GM18858 (cell line): ENCODE data around the gene CATSPERE.
A peak's percentile ranks its signal among the peaks of the same experiment; 100 is the strongest.
"Not testable (repeated sequence)": the region's sequence is repeated elsewhere in the genome, so short reads cannot be mapped to it uniquely, and the experiment has no call there.

Experiments used
- ATAC-seq: cut with Tn5 transposase; IDR thresholded peaks from one replicate; pipeline ENCODE4 v1.9.1; 2021; ENCODE audit not compliant: unreplicated experiment

CATSPERE gene

DNA sequence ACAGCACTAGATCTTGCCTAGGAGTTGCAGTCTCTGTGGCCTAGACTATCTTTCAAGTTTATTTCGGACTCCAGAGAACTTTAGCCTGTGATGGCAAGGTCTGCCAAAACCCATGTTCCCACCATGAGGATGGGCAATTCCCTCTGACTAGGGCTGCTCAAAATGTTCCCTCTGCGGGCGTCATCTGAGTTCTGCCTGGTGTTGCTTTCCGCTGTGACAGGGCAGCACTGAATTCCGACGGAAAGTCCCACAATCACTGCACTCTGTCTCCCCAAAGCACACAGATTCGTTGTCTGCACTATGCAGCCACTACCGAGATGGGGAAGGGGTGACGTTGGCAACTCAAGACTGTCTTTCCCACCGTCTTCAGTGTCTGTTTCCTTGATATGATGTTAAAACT is 75.2 kb downstream of the CATSPERE start:
- no peak for ATAC-seq

DNA sequence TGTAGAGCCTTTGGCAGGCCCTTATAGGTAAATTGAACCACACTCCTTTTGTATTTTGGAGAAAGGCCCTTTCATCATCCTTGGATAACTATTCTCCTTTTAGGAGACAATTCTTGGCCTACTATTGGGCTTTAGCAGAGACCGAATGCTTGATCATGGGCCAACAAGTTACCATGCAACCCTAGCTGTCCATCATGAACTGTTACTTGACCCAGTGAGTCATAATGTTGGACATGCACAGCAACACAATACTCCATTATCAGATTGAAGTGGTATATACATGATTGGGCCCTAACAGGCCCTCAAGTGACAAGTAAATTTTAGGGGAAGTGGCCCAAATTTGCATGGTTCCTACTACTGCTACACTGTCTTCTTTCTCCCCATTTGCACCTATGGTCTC is 84.4 kb downstream of the CATSPERE start:
- no peak for ATAC-seq

DNA sequence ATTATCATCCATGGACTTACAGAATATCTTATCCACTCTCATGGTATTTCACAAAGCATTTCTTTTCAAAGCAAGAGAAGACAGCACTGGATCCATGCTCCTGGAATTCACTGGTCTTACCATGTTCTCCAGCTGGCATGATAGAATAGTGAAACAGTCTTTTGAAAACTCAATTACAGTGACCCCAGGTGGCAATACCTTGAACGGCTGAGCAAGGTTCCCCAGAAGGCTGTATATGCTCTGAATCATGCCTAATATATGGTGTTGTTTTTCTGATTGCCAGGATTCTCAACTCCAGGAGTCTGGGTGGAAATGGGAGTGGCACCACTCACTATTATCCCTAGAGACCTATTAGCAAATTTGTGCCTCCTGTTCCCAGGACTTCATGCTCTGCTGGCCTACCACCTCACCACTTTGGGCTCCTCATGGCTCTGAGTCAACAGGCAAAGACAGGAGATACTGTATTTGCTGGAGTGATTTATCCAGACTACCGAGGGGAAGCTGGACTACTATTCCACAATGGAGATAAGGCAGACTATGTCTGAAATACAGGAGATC is 87.6 kb downstream of the CATSPERE start:
- ATAC-seq: no peak

DNA sequence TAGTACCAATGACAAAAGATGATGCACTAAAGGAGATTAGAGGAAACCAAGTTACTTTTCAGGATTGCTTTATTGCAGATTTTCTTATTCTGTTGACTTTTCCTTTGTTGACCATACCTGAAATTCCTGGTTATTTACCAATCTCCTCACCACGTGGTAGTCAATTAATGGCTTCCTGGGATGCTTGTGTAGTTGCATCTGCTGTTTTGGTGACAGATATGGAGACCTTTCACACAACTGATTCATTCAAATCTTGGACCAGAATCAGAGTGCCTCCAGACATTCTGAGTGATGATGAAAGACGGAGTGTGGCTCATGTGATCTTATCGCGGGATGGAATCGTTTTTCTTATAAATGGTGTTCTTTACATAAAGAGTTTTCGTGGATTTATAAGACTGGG is 91.3 kb downstream of the CATSPERE start:
- no peak for ATAC-seq

DNA sequence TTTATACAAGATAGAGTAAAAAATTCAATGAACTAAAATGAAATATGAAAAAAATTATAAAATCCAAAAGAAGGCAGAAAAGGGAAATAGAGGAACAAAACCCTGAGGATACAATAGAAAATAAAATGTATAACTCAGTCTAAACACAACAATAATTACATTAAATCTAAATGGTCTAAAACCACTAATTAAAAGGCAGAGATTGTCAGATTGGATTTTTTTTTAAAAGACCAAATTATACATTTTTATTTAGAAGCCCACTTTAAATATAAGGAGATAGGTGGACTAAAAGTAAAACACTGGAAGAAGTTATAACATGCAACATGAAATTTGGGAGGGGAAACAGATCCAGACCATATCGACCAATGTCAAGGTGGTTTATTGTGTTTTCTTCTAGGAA is 95.2 kb downstream of the CATSPERE start:
- no peak for ATAC-seq

DNA sequence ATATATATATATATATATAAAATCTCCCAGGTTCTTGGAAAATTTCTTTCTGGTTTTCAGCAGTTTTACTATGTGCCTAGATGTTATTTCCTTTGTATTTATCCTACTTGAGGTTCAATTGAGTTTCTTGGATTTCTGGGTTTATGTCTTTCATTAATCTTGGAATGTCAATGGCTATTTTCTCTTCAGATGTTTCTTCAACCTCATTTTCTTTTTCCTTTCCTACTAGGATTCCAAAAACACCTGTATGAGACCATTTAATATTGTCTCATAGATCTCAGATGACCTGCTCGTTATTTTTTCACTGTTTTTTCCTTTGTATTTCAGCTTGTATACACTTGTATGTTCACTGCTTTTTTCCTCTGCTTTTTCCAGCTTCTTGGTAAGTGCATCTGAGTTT is 96.5 kb downstream of the CATSPERE start:
- no peak for ATAC-seq

DNA sequence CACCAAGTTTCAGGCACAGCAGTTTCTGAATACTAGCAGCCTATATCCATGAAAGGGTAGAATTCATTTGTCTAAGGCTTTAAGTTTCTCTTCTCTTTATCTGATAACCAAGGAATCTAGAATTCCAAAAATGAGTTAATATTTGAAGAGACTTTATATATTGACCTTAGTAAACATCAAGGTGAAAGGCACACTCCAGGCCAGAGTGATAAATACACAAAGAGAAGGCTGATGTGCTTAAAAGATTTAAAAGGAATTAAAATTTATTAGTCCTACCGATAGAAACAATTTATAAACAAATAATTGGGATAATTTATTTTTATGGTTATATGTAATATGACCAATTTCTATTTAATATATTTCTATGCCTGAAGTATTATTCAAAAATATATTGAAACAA is 98.5 kb downstream of the CATSPERE start:
- ATAC-seq: no peak

DNA sequence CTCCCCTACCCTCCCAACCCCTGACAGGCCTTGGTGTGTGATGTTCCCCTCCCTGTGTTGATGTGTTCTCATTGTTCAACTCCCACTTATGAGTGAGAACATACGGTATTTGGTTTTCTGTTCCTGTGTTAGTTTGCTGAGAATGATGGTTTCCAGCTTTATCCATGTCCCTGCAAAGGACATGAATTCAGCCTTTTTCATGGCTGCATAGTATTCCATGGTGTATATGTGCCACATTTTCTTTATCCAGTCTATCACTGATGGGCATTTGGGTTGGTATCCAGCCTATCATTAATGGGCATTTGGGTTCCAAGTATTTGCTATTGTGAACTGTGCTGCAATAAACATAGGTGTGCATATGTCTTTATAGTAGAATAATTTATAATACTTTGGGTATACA is 101.8 kb downstream of the CATSPERE start:
- ATAC-seq: not testable (repeated sequence)

DNA sequence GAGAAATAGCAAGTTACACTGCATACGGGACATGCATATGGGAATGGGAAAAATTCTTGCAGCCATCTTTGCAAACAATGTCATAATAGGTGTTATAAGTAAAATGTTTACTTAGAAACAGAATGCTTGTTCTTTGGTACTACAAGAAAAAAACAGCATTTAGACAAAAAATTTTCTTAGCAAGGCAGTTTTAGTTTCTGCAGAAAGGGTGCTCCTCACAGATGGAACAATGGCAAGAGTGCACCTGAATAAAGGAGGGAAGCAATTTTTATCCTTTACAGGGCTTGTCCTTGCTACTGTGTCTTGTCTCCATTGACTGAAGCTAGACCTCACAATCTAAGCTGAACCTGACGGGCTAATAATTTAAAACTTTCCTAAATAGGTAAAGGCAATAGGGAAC is 112.7 kb downstream of the CATSPERE start:
- no peak for ATAC-seq

DNA sequence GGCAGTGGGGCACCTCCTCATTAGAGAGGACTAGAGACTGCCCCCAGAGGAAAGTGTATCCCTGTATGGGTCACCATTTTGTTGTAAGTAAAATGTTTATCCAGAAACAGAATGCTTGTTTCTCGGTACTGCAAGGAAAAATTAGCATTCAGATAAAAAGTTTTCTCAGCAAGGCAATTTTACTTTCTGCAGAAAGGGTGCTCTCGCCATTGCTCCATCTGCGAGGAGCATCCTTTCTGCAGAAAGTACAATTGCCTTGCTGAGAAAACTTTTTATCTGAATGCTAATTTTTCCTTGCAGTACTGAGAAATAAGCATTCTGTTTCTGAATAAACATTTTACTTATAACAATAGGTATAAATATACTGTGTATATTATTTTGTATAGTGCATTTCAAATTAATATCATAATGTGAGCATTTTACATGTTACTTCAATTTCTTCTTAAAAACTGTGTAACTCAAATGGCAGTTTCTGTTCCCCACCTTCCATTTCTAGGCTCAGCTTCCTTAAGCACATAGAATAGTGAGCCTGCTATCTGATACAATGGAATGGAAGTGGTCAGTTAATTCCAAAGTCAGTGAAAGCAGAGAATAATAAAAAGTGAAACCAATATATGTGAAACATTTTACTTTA is 115.3 kb downstream of the CATSPERE start:
- ATAC-seq: no peak

DNA sequence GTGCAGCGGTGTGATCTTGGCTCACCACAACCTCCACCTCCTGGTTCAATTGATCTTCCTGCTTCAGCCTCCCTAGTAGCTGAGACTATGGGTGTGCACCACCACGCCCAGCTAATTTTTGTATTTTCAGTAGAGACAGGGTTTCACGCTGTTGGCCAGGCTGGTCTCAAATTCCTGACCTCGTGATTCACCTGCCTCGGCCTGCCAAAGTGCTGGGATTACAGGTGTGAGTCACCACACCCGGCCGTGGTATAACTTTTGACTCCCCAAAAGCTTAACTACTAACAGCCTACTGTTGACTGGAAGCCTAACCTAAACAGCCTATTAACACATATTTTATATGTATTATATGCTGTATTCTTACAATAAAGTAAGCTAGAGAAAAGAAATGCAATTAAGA is 117.1 kb downstream of the CATSPERE start:
- not testable (repeated sequence) for ATAC-seq

DNA sequence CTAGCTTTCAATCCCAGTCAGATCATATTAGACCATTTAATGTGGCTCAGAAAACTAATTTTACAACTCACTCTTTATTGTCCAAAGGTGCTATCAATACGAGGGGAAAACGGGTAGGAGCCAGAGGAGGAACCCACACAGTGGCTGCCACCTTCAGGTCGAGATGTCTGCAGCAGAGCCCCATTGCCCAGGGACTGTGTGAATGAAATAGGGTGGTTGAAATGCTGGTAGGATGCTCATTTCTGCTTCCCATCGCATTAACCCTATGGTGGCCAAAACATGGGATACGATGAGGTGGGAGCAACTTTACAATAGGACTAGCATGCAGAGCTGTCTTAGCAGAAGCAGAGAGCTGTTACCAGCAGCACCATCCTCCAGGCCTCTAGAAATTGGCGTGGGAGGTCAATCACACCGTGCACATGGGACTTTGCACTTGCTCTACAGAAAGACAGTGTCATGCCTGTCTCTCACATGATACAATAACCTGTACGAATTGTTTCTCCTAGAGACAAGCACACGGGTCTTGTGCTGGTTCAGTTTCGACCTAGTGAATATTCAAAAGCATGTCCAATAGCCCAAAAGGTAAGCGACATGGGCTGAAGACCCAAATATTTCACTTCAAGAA is 122.4 kb downstream of the CATSPERE start:
- no peak for ATAC-seq

DNA sequence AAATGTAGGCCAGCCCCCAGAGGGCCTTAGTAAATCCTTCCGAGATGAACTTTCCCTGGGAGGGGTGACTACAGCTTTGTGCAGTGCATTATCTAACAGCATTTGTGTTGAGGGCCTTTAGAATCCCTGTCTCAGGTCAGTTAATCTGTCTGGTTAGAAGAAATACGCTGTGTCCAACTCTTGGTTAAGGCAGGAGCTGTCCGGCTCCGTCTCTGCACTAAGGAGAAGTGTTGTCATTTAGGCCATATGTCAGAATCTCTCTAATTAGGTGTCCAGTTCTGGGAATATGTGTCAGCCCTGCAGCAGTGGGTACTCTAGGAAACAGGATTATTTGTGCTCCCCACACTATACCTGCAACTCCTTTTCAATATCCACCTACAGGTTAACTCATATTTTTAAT is 124.8 kb downstream of the CATSPERE start:
- ATAC-seq: no peak

DNA sequence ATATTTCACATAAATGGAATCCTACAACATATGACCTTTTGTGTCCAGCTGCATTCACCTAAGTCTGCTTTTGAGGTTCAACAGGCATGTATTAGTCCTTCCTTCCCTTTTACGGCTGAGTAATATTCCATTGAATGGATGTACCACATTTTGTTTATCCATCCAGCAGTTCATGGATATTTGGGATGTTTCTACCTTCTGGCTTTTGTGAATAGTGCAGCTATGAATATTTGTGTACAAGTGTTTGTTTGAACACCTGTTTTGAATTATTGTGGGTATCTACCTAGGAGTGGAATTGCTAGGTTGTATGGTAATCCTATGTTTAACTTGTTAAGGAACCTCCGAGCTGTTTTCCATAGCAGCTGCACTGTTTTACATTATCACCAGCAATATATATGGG is 129.6 kb downstream of the CATSPERE start:
- no peak for ATAC-seq

DNA sequence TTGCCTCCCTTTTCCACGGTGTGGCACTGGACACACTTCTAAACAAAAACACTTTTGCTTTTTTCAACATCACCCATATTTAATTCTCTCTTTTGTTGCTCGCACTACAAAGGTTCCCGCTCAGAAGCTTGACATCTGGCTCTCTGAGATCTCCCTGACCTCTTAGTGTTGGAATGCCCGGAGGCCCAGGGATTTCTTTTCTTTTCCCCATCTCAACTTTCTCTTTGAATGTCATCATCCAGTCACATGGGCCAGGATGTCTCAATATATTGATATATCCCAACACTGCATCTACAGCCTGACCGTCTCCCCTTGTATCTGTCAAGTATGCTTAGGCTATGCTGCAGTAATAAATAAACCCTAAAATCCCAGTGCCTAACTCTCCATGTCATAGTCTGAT is 137.5 kb downstream of the CATSPERE start:
- ATAC-seq: no peak

DNA sequence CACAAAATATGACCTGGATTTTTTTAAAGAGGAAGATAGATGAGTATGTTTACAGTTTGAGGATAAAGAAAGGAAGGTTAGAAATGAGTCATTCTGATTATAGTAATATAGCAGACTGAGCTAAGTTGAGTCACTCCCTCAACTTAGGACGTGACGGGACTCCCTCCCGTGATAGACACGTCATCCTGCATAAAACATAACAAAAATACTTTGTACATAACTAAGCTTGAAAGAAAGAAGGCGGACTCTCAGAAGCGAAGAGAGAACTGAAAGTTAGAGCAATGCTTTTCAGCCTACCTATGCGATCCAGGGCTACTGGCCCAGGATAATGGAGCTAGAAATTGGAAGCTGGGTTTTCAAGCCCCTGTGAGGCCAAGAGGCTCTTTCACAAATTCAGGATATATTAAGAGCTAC is 138.9 kb downstream of the CATSPERE start:
- peak; percentile 91 for ATAC-seq

DNA sequence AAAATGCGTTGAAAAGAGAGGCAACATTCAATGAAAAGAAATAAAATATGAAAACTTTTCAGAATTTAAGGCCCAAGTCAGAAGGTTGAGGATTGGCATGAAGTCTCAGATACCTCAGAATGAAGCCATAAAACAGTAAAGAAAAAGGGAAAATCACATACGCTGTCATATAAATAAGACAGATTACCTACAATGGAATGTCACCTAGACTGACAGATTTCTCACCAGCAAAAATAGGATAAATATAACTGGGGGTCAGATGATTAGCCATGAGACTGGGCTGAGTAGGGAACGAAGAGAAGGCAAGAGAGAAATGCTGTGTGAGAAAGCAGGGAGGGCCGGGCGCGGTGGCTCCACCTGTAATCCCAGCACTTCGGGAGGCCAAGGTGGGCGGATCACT is 140.3 kb downstream of the CATSPERE start:
- ATAC-seq: no peak

DNA sequence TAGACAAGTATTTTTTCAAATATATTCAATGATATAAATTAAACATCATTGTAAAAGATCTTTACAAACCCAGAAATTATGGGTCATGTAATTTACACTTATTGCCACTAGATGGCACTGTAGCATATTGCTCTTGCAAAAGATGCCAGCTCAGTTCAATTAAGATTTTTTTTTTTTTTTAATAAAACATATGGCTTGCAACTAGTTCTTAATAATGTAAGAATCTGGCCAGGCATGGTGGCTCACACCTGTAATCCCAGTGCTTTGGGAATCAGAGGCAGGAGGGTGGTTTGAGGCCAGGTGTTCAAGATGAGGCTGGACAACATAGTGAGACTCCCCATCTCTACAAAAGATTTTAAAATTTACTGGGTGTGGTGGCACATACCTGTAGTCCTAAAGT is 142.4 kb downstream of the CATSPERE start:
- ATAC-seq: no peak

DNA sequence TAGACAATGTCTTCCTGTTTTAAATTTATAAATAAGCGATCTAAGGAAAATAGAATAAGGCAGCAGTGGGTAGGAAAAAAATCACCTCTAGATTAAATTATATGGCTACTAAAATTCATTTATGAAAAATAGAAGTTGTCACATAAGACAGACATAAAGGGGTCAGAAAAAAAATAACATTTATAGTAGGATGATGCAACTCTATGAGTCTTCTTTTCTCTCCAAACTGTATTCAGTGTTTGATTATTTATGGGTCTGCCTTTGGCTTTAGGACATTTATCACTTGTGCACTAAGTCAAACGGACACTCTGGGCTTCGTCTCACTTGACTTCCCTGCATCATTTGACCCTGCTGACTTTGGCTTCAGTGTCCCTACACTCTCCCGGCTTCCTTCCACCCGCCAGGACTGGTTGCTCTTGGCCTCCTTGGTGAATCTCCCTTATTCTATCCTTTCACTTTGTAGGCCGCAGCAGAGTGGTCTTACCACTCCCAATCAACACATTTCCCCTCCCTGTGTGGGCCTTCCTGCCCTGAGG is 144.8 kb downstream of the CATSPERE start:
- no peak for ATAC-seq

DNA sequence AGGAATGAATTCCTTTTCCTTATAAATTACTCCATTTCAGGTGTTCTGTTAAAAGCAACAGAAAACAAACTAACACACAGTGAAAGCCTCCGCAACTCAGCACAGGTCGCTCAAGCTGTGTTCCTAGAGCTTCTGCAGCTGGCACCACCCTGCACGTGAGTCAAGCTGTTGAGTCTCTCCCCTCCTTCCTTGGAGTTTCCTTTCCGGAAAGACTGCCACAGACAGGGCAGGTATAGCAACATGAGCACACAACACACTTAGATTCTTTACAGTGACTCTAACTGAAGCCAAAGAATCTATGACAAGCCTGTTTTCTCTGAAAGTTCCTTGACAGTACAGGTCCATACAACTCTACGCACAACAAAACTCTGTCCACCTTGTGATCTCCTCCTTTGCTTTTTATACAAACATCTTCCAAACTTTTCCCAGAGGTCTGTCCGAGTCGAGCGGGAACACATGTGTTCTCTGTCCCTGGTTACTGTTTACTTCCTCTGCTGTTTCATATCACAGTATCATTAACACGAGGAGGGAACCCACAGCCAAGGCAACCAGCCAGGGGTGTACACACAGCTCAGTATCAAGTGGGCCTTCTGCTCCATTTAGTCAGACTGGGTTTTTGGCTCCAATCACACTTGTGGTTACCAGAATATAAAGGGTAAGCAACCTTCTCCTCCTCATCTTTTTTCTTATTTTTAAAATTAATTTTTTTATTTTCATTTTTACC is 153.2 kb downstream of the CATSPERE start:
- ATAC-seq: no peak

DNA sequence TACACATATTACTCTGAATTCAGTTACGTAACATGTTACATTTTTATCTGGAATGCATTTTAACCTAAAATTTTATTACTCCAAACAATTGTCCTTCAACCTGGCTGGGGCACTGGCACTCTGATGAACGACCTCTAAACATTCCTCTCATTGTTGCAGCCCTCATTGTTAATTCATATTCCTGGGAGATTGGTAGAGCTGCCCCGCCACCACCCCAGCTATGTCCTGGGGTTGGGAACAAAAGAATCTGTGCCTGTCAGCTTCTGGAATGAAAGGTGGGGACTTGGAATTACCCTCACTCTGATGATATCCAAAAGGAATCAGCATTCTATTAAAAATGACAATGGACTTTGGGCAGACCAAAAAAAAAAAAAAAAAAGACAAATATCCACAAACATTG is 153.8 kb downstream of the CATSPERE start:
- no peak for ATAC-seq

DNA sequence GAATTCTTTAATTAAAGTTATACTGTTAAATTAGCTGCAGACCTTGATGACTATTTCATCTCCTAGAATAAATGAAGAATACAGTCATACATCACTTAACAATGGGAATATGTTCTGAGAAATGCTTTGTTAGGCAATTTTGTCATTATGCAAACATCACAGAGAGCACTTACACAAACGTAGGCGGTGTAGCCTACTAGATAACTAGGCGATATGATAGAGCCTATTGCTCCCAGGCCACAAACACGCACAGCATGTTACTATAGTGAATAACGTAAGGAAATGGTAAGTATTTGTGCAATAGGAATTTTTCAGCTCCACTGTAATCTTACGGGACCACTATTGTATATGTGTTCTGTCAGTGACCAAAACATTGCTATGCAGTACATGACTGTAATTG is 154.2 kb downstream of the CATSPERE start:
- ATAC-seq: no peak
